ENCODE results near the gene COQ7.

Gene COQ7

GRCh38 chr16:19067349-19068236, at the start of gene COQ7:
Gene COQ7, plus strand, starts transcription at chr16:19067614. Its CDS starts 51 bp downstream, at chr16:19067665.
- peaks cover 20% of the 10 kb centered on the region for H3K4me1 ChIP-seq
- H3K27me3 ChIP-seq = no peaks in the 10 kb centered on the region
- peak; percentile 87 for TF ChIP-seq Cebpa-rat (IDR thresholded peaks at IDR 0.05)
- H3K27ac ChIP-seq = peak within 1 kb of the TSS; percentile 99
- H3K4me2 ChIP-seq = peak within 1 kb of the TSS; percentile 73
- no peaks in the 10 kb centered on the region for H3K9me3 ChIP-seq
- H3K4me3 ChIP-seq = peak within 1 kb of the TSS; percentile 80
- H4K20me1 ChIP-seq = no peaks in the 10 kb centered on the region
- peak within 1 kb of the TSS; percentile 98 for H3K9ac ChIP-seq
- peaks cover 12% of the 10 kb centered on the region for H3K36me3 ChIP-seq

GRCh38 chr16:19020689-19021088, 46.7 kb upstream of the COQ7 start:
- Histone ChIP-seq H3K4me1 (no peaks in the 10 kb centered on the region), H3K4me2 (no peak overlapping the region), H3K9me3 (no peaks in the 10 kb centered on the region), H3K27me3 (no peaks in the 10 kb centered on the region), H4K20me1 (no peaks in the 10 kb centered on the region), H3K9ac (no peak overlapping the region), H3K4me3 (no peak overlapping the region), H3K27ac (no peak overlapping the region), H3K36me3 (no peaks in the 10 kb centered on the region)
- TF ChIP-seq Cebpa-rat (IDR thresholded peaks at IDR 0.05) = no peak

- no peak for TF ChIP-seq Cebpa-rat (IDR thresholded peaks at IDR 0.05)
These were observed 45.7 kb upstream of the COQ7 start for GRCh38 chr16:19021747-19022146.

GRCh38 chr16:19027416-19027815, 40.0 kb upstream of the COQ7 start:
- Histone ChIP-seq H4K20me1 (no peaks in the 10 kb centered on the region), H3K36me3 (no peaks in the 10 kb centered on the region), H3K4me1 (no peaks in the 10 kb centered on the region), H3K27me3 (no peaks in the 10 kb centered on the region), H3K4me3 (no peak overlapping the region), H3K27ac (no peak overlapping the region), H3K4me2 (no peak overlapping the region), H3K9me3 (no peaks in the 10 kb centered on the region), H3K9ac (no peak overlapping the region)
- TF ChIP-seq Cebpa-rat (IDR thresholded peaks at IDR 0.05) = no peak

More at GRCh38 chr16:19021747-19022146, 45.7 kb upstream of the COQ7 start:
- H3K9me3 ChIP-seq = no peaks in the 10 kb centered on the region
- no peak overlapping the region for H3K9ac ChIP-seq
- H3K36me3 ChIP-seq = no peaks in the 10 kb centered on the region
- no peak overlapping the region for H3K4me2 ChIP-seq
- H3K27ac ChIP-seq = no peak overlapping the region
- H3K4me1 ChIP-seq = no peaks in the 10 kb centered on the region
- H3K27me3 ChIP-seq = no peaks in the 10 kb centered on the region
- H4K20me1 ChIP-seq = no peaks in the 10 kb centered on the region
- H3K4me3 ChIP-seq = no peak overlapping the region

- Histone ChIP-seq H3K27me3 (no peaks in the 10 kb centered on the region), H3K4me3 (no peak overlapping the region), H3K9ac (no peak overlapping the region), H4K20me1 (no peaks in the 10 kb centered on the region), H3K9me3 (no peaks in the 10 kb centered on the region), H3K27ac (no peak overlapping the region), H3K36me3 (no peaks in the 10 kb centered on the region), H3K4me1 (no peaks in the 10 kb centered on the region), H3K4me2 (no peak overlapping the region)
- TF ChIP-seq Cebpa-rat (IDR thresholded peaks at IDR 0.05) = no peak
These were observed 37.4 kb upstream of the COQ7 start for GRCh38 chr16:19029980-19030379.

GRCh38 chr16:19031738-19032137, 35.7 kb upstream of the COQ7 start:
- H3K4me2 ChIP-seq = no peak overlapping the region
- no peak overlapping the region for H3K4me3 ChIP-seq
- no peak overlapping the region for H3K9ac ChIP-seq
- H3K27me3 ChIP-seq = no peaks in the 10 kb centered on the region
- no peaks in the 10 kb centered on the region for H3K36me3 ChIP-seq
- peaks cover under 1% of the 10 kb centered on the region; the same call in 1 of the 2 replicates for H3K9me3 ChIP-seq
- H3K27ac ChIP-seq = no peak overlapping the region
- no peaks in the 10 kb centered on the region for H4K20me1 ChIP-seq
- no peaks in the 10 kb centered on the region for H3K4me1 ChIP-seq
- TF ChIP-seq Cebpa-rat (IDR thresholded peaks at IDR 0.05) = no peak

GRCh38 chr16:19033761-19034160, 33.7 kb upstream of the COQ7 start:
- Histone ChIP-seq H3K4me2 (no peak overlapping the region), H3K9me3 (peaks cover 9% of the 10 kb centered on the region; the same call in 1 of the 2 replicates), H3K27me3 (no peaks in the 10 kb centered on the region), H4K20me1 (no peaks in the 10 kb centered on the region), H3K27ac (no peak overlapping the region), H3K4me3 (no peak overlapping the region), H3K9ac (no peak overlapping the region), H3K36me3 (no peaks in the 10 kb centered on the region), H3K4me1 (no peaks in the 10 kb centered on the region)
- no peak for TF ChIP-seq Cebpa-rat (IDR thresholded peaks at IDR 0.05)

GRCh38 chr16:19040400-19040799, 27.0 kb upstream of the COQ7 start:
- Histone ChIP-seq H3K36me3 (no peaks in the 10 kb centered on the region), H4K20me1 (no peaks in the 10 kb centered on the region), H3K9ac (no peak overlapping the region), H3K27me3 (no peaks in the 10 kb centered on the region), H3K4me2 (no peak overlapping the region), H3K27ac (no peak overlapping the region), H3K4me1 (no peaks in the 10 kb centered on the region), H3K4me3 (no peak overlapping the region), H3K9me3 (peaks cover 9% of the 10 kb centered on the region; the same call in 1 of the 2 replicates)
- TF ChIP-seq Cebpa-rat (IDR thresholded peaks at IDR 0.05) = no peak

GRCh38 chr16:19044769-19045168, 22.6 kb upstream of the COQ7 start:
- Histone ChIP-seq H3K4me2 (no peak overlapping the region), H3K27me3 (no peaks in the 10 kb centered on the region), H3K9ac (no peak overlapping the region), H3K27ac (no peak overlapping the region), H3K4me1 (no peaks in the 10 kb centered on the region), H3K4me3 (no peak overlapping the region), H3K36me3 (no peaks in the 10 kb centered on the region), H3K9me3 (no peaks in the 10 kb centered on the region), H4K20me1 (no peaks in the 10 kb centered on the region)
- TF ChIP-seq Cebpa-rat (IDR thresholded peaks at IDR 0.05) = no peak

GRCh38 chr16:19046062-19046461, 21.4 kb upstream of the COQ7 start:
- no peaks in the 10 kb centered on the region for H3K9me3 ChIP-seq
- no peak overlapping the region for H3K27ac ChIP-seq
- H3K4me1 ChIP-seq = no peaks in the 10 kb centered on the region
- H3K4me3 ChIP-seq = no peak overlapping the region
- H3K9ac ChIP-seq = no peak overlapping the region
- no peaks in the 10 kb centered on the region for H3K36me3 ChIP-seq
- H3K27me3 ChIP-seq = no peaks in the 10 kb centered on the region
- H4K20me1 ChIP-seq = no peaks in the 10 kb centered on the region
- no peak for TF ChIP-seq Cebpa-rat (IDR thresholded peaks at IDR 0.05)
- no peak overlapping the region for H3K4me2 ChIP-seq
